ENCODE measurements around the gene RCSD1.

DNA sequence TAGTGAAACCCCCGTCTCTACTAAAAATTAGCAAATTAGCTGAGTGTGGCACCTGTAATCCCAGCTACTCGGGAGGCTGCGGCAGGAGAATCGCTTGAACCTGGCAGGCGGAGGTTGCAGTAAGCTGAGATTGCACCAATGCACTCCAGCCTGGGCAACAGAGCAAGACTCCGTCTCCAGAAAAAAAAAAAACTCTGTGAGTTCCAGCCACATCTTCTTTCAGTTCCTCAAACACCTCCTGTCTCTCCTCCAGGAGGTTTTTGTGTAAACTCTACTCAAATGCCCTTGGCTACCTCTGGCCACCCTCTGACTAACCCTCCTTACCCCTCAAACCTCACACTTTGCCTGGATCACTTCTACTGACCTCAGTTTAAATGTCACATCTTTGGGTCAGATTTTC is 38.1 kb downstream of the RCSD1 start:
- no peak for TF ChIP-seq CTCF (IDR thresholded peaks at IDR 0.05; ENCODE audit: low read depth, low read length, poor library complexity, severe bottlenecking)
- TF ChIP-seq EZH2phosphoT487 (IDR thresholded peaks at IDR 0.05; ENCODE audit: borderline replicate concordance, low read length), result no peak

Data from DOHH2 (cell line).